IMR-90 (cell line): ENCODE measurements around the gene CNTN4. TPM values are rescaled to one million over a fixed set of nuclear protein-coding genes. Genes with fewer than 3 reads are reported as not detected.

Source experiments
- ATAC-seq: fragments of 200-7000 bp; cut with Tn5 transposase; 2 replicates; pipeline ENCODE4 v1.9.1; 2020; ENCODE audit warnings: low read depth, mild to moderate bottlenecking, moderate library complexity
- BruUV-seq: library from RNA; stranded (reverse); fragments of 400-500 nt; replicated peaks from 2 replicates; lab custom pipeline; 2021; lab: Mats Ljungman, UMichigan
- CTCF ChIA-PET: fragments of 300-600 bp; formaldehyde crosslinking; extraction: SDS; loops from one replicate; lab custom pipeline; 2021; ENCODE audit warnings: antibody characterized with exemption; lab: Yijun Ruan, JAX
- POLR2A ChIA-PET: fragments of 300-600 bp; sonication (Branson Sonifier 250); formaldehyde crosslinking; loops from one replicate; lab custom pipeline; 2022; ENCODE audit warnings: antibody characterized with exemption; ENCODE audit not compliant: unreplicated experiment; lab: Charles Lee
- DNase-seq: peaks from one replicate; pipeline ENCODE4 v3.0.0; 2013
- H2AFZ ChIP-seq: replicated peaks from 2 replicates; pipeline ENCODE3; 2013; ENCODE audit warnings: low read length, mild to moderate bottlenecking; ENCODE audit not compliant: poor library complexity
- H2AK5ac ChIP-seq: 2 replicates; pipeline ENCODE4 v1.6.1; 2013; ENCODE audit warnings: low read depth, low read length, inconsistent platforms
- H2AK9ac ChIP-seq: replicated peaks from 2 replicates; pipeline ENCODE3; 2013; ENCODE audit warnings: mild to moderate bottlenecking, low read depth, low read length, moderate library complexity; ENCODE audit not compliant: poor library complexity
- H2BK120ac ChIP-seq: 2 replicates; pipeline ENCODE4 v1.6.1; 2013; ENCODE audit warnings: low read depth, low read length, inconsistent platforms
- H2BK15ac ChIP-seq: 3 replicates; pipeline ENCODE4 v1.6.1; 2013; ENCODE audit warnings: low read depth, low read length, inconsistent platforms
- H2BK20ac ChIP-seq: 2 replicates; pipeline ENCODE4 v1.6.1; 2013; ENCODE audit warnings: low read depth, mild to moderate bottlenecking, inconsistent platforms, low read length, moderate library complexity
- H2BK5ac ChIP-seq: 2 replicates; pipeline ENCODE4 v1.6.1; 2013; ENCODE audit warnings: mild to moderate bottlenecking, low read depth, low read length, inconsistent platforms; ENCODE audit not compliant: poor library complexity, severe bottlenecking
- H3K14ac ChIP-seq: replicated peaks from 2 replicates; pipeline ENCODE4 v1.6.1; 2013; ENCODE audit warnings: low read depth, low read length, inconsistent platforms
- H3K18ac ChIP-seq: 2 replicates; pipeline ENCODE4 v1.6.1; 2013; ENCODE audit warnings: low read depth, low read length, control low read depth
- H3K23ac ChIP-seq: 2 replicates; pipeline ENCODE4 v1.6.1; 2013; ENCODE audit warnings: low read depth, low read length, inconsistent platforms
- H3K27ac ChIP-seq: 2 replicates; pipeline ENCODE4 v1.5.1; 2013; ENCODE audit warnings: mild to moderate bottlenecking, control low read depth, low read length; ENCODE audit not compliant: insufficient read depth
- H3K27me3 ChIP-seq: 2 replicates; pipeline ENCODE4 v1.6.1; 2013; ENCODE audit warnings: low read length; ENCODE audit not compliant: control insufficient read depth, insufficient read depth
- H3K36me3 ChIP-seq: 2 replicates; pipeline ENCODE4 v1.6.1; 2013; ENCODE audit warnings: low read length, mixed read lengths; ENCODE audit not compliant: control insufficient read depth, insufficient read depth
- H3K4ac ChIP-seq: 2 replicates; pipeline ENCODE4 v1.6.1; 2013; ENCODE audit warnings: low read depth, low read length, inconsistent platforms
- H3K4me1 ChIP-seq: 2 replicates; pipeline ENCODE4 v1.6.1; 2013; ENCODE audit warnings: low read length, mixed read lengths; ENCODE audit not compliant: control insufficient read depth, insufficient read depth
- H3K4me2 ChIP-seq: 2 replicates; pipeline ENCODE4 v1.6.1; 2013; ENCODE audit warnings: low read depth, mild to moderate bottlenecking, control low read depth, low read length, moderate library complexity
- H3K4me3 ChIP-seq: 2 replicates; pipeline ENCODE4 v1.5.1; 2013; ENCODE audit warnings: low read depth, mild to moderate bottlenecking, control low read depth, low read length, moderate library complexity; ENCODE audit not compliant: insufficient read depth
- H3K56ac ChIP-seq: 2 replicates; pipeline ENCODE4 v1.6.1; 2013; ENCODE audit warnings: low read length, inconsistent platforms; ENCODE audit not compliant: insufficient read depth; ENCODE audit errors: extremely low read depth
- H3K79me1 ChIP-seq, 2 experiments: 2 replicates each; pipeline ENCODE4 v1.6.1; 2013; ENCODE audit warnings: low read length in 2 of 2, inconsistent platforms in 1 of 2, low read depth in 1 of 2
- H3K9ac ChIP-seq: 2 replicates; pipeline ENCODE4 v1.6.1; 2013; ENCODE audit warnings: low read depth, low read length, control low read depth
- H3K9me1 ChIP-seq: 2 replicates; pipeline ENCODE4 v1.6.1; 2013; ENCODE audit warnings: low read length, inconsistent platforms; ENCODE audit not compliant: insufficient read depth
- H3K9me3 ChIP-seq: 2 replicates; pipeline ENCODE4 v1.6.1; 2013; ENCODE audit warnings: low read length; ENCODE audit not compliant: control insufficient read depth, insufficient read depth
- H4K20me1 ChIP-seq: 2 replicates; pipeline ENCODE4 v1.6.1; 2013; ENCODE audit warnings: low read length, inconsistent platforms; ENCODE audit not compliant: insufficient read depth
- H4K5ac ChIP-seq: 2 replicates; pipeline ENCODE4 v1.6.1; 2013; ENCODE audit warnings: mild to moderate bottlenecking, low read depth, low read length, control low read depth
- H4K8ac ChIP-seq, 2 experiments: 2 replicates each; pipeline ENCODE4 v1.6.1; 2013; ENCODE audit warnings: low read depth in 2 of 2, low read length in 2 of 2, control low read depth in 1 of 2, inconsistent platforms in 1 of 2
- H4K91ac ChIP-seq: 2 replicates; pipeline ENCODE4 v1.6.1; 2013; ENCODE audit warnings: low read depth, low read length, inconsistent platforms; ENCODE audit not compliant: insufficient read depth
- MAFK ChIP-seq: IDR thresholded peaks from 2 replicates; pipeline ENCODE4 v1.6.1; 2012; ENCODE audit warnings: low read depth, low read length, improper control_type of control experiment
- MAZ ChIP-seq: IDR thresholded peaks from 2 replicates; pipeline ENCODE4 v1.6.1; 2012; ENCODE audit warnings: low read depth, mild to moderate bottlenecking, low read length, improper control_type of control experiment, moderate library complexity, borderline replicate concordance
- MXI1 ChIP-seq: IDR thresholded peaks from 2 replicates; pipeline ENCODE4 v1.6.1; 2012; ENCODE audit warnings: low read depth, mild to moderate bottlenecking, low read length, moderate library complexity, borderline replicate concordance
- RCOR1 ChIP-seq: IDR thresholded peaks from 2 replicates; pipeline ENCODE4 v1.6.1; 2012; ENCODE audit warnings: mild to moderate bottlenecking, low read length, improper control_type of control experiment; ENCODE audit not compliant: insufficient replicate concordance
- RFX5 ChIP-seq: IDR thresholded peaks from 2 replicates; pipeline ENCODE4 v1.8.0; 2012; ENCODE audit warnings: low read depth, mild to moderate bottlenecking, low read length, moderate library complexity
- WGBS, 2 experiments: methylation state at CpG; one replicate each; pipeline versions ENCODE4 v1.1.5 to v1.1.7; 2013; ENCODE audit warnings: missing lambda C conversion rate in 2 of 2; ENCODE audit not compliant: insufficient read length in 1 of 2; ENCODE audit errors: extremely low coverage in 2 of 2; 5-methylcytosine and 5-hydroxymethylcytosine counted together
- dilution Hi-C: fragments of 300-500 bp; cut with HindIII; formaldehyde crosslinking; loops from one replicate; pipeline ENCODE4 v1.14.3; 2018; ENCODE audit warnings: low sequenced_read_pairs; ENCODE audit not compliant: unreplicated experiment
- in situ Hi-C: fragments of 300-500 bp; cut with MboI; formaldehyde crosslinking; loops from 3 replicates; pipeline ENCODE4 v1.14.3; 2019; ENCODE audit warnings: low sequenced_read_pairs, inconsistent platforms, mixed read lengths
- intact Hi-C: fragments of 100-400 bp; cut with micrococcal nuclease; formaldehyde crosslinking; loops from 2 replicates; pipeline ENCODE4 v1.10.0; 2022
- polyA plus RNA-seq, 3 experiments: library from polyadenylated mRNA; depleted of rRNA; stranded (reverse); fragments of >200 nt; gene quantifications; 2 replicates each; pipeline ENCODE4 v1.2.3, GENCODE V29; 2012; ENCODE audit warnings: low replicate concordance in 1 of 3
- total RNA-seq: library from RNA; depleted of rRNA; stranded (reverse); fragments of >200 nt; gene quantifications from 2 replicates; pipeline ENCODE4 v1.2.3, GENCODE V29; 2012

The CNTN4 gene
- total and polyA plus RNA-seq, 2 of the 4 experiments (the other 2 are of a cell fraction), result under 0.01 TPM; not detected in 1

GRCh38 chr3:3101660-3102458 is 1003.2 kb downstream of the CNTN4 start:
- Histone ChIP-seq H3K36me3 (no peaks in the 10 kb centered on the region), H3K27me3 (no peaks in the 10 kb centered on the region), H3K9me1 (no peaks in the 10 kb centered on the region), H2BK15ac (no peak overlapping the region), H3K4me1 (no peaks in the 10 kb centered on the region), H4K91ac (no peak overlapping the region), H4K20me1 (no peaks in the 10 kb centered on the region), H2BK20ac (no peak overlapping the region), H4K8ac (no peak overlapping the region), H3K4me3 (no peak overlapping the region), H2AFZ (no peak overlapping the region), H4K5ac (no peak overlapping the region), H3K18ac (no peak overlapping the region), H2BK5ac (no peak overlapping the region), H3K27ac (no peak overlapping the region), H3K9me3 (0 out of 2 replicates have a peak, but pooled peaks cover 2% of the 10 kb centered on the region), H3K56ac (no peak overlapping the region), H2BK120ac (no peak overlapping the region), H2AK9ac (no peak overlapping the region), H3K14ac (no peak overlapping the region), H3K4me2 (no peak overlapping the region), H3K23ac (no peak overlapping the region), H3K79me1 (no peaks in the 10 kb centered on the region), H3K9ac (no peak overlapping the region), H3K4ac (no peak overlapping the region), H2AK5ac (no peak overlapping the region)
- 80% methylated on average over 2 of the region's 6 CpGs; no CpG with 5 or more reads in 1 of the 2 experiments for WGBS, 2 experiments
- in situ Hi-C loops, result no loop called here
- no TSS peak for BruUV-seq
- intact Hi-C loops, result no loop called here
- POLR2A ChIA-PET, result no interaction called here
- dilution Hi-C loops, result no loop called here
- CTCF ChIA-PET, result no interaction called here
- DNase-seq (no peak), ATAC-seq (no peak)
- TF ChIP-seq RFX5 (no peak), RCOR1 (no peak), MAFK (no peak), MXI1 (no peak), MAZ (no peak)
